PC-3 (cell line): ENCODE data around the gene CBX7.

Experiments
- EZH2 ChIP-seq: fragments of 300-600 bp; sonication (generic); IDR thresholded peaks from one replicate; pipeline ENCODE4 v1.6.1; 2017; ENCODE audit warnings: antibody characterized with exemption, mild to moderate bottlenecking, low read length; ENCODE audit not compliant: unreplicated experiment
- EZH2phosphoT487 ChIP-seq: fragments of 300-600 bp; sonication (generic); IDR thresholded peaks from 2 replicates; pipeline ENCODE4 v1.6.1; 2018; ENCODE audit warnings: mild to moderate bottlenecking, antibody characterized with exemption, low read length, borderline replicate concordance
- TF ChIP-seq, protein P1 (sequence below): fragments of 300-600 bp; sonication (generic); conservative IDR thresholded peaks from 2 replicates; pipeline ENCODE4 v1.5.1; 2017; ENCODE audit warnings: antibody characterized with exemption, low read depth, mild to moderate bottlenecking, low read length

DNA sequence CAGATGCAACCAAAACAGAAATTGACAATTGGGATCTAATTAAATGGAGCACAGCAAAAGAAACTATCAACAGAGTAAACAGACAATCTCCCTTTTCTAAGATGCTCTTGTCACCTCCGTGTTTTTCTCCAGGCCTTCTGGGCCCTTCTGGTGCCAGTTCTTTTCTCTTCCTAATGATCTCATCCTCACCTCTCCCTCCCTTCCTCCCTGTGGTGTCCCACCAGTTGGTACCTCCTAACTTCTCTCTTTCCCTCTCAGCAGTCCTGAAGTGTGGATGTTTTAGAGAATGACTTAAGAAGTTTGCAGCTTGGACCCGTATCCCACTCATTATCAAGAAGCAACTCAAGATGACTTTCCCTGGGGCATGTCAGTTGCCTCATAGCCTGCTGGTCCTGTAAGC, 49.0 kb downstream of the CBX7 start:
- TF ChIP-seq EZH2phosphoT487 (no peak), EZH2 (no peak)
- TF ChIP-seq, protein P1, sequence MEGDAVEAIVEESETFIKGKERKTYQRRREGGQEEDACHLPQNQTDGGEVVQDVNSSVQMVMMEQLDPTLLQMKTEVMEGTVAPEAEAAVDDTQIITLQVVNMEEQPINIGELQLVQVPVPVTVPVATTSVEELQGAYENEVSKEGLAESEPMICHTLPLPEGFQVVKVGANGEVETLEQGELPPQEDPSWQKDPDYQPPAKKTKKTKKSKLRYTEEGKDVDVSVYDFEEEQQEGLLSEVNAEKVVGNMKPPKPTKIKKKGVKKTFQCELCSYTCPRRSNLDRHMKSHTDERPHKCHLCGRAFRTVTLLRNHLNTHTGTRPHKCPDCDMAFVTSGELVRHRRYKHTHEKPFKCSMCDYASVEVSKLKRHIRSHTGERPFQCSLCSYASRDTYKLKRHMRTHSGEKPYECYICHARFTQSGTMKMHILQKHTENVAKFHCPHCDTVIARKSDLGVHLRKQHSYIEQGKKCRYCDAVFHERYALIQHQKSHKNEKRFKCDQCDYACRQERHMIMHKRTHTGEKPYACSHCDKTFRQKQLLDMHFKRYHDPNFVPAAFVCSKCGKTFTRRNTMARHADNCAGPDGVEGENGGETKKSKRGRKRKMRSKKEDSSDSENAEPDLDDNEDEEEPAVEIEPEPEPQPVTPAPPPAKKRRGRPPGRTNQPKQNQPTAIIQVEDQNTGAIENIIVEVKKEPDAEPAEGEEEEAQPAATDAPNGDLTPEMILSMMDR: no peak
